Measurements from ENCODE around the gene SUSD1. TPM values are rescaled to one million over a fixed set of nuclear protein-coding genes. Genes with fewer than 3 reads are reported as not detected.
A peak's percentile ranks its signal among the peaks of the same experiment; 100 is the strongest.

SUSD1 gene
- total RNA-seq, 1 experiment from 2014 or later: 8.1 TPM

- no peak overlapping the region for H2BK20ac ChIP-seq (ENCODE audit: low read depth, low read length, poor library complexity, severe bottlenecking)
- no peak overlapping the region for H2AFZ ChIP-seq (ENCODE audit: low read length)
- H2BK15ac ChIP-seq (ENCODE audit: low read depth, low read length): no peak overlapping the region
- H3K4ac ChIP-seq (ENCODE audit: low read depth, low read length): no peak overlapping the region
- H3K14ac ChIP-seq (ENCODE audit: insufficient read depth, low read length): no peak overlapping the region
- H3K23me2 ChIP-seq (ENCODE audit: insufficient read length, low read depth, low read length, poor library complexity, severe bottlenecking): no peaks in the 10 kb centered on the region
- no peak overlapping the region for H3T11ph ChIP-seq (ENCODE audit: low read length)
- H3K79me1 ChIP-seq (ENCODE audit: insufficient read depth, low read depth, low read length, poor library complexity, severe bottlenecking): no peaks in the 10 kb centered on the region
- H2BK12ac ChIP-seq (ENCODE audit: insufficient read length, low read depth, low read length): no peak overlapping the region
- no peaks in the 10 kb centered on the region for H3K27me3 Mint-ChIP-seq (ENCODE audit: low read depth)
- no peak overlapping the region for H4K91ac ChIP-seq (ENCODE audit: insufficient read length, low read depth, low read length)
- peak overlapping the region; percentile 29 to 71 (median 45); a peak in 3 of 7 replicates for H3K27ac Mint-ChIP-seq
- no peak overlapping the region for H4K8ac ChIP-seq (replicated peaks; ENCODE audit: insufficient read length, low read depth, low read length)
- no peaks in the 10 kb centered on the region for H4K20me1 ChIP-seq (ENCODE audit: control insufficient read depth, insufficient read depth, insufficient read length)
- no peaks in the 10 kb centered on the region for H3K79me2 ChIP-seq (ENCODE audit: insufficient read depth, low read length)
- peaks cover 12 to 20% of the 10 kb centered on the region in 2 experiments for H3K4me1 Mint-ChIP-seq
- no peak overlapping the region for H3K27ac ChIP-seq (ENCODE audit: insufficient read length, low read depth, low read length)
- peak overlapping the region in 1 of 2 experiments; percentile 3; a peak in 1 of 5 replicates for H3K4me3 Mint-ChIP-seq
- H3K23ac ChIP-seq (ENCODE audit: insufficient read length, low read depth, low read length): no peak overlapping the region
- DNase-seq: peak; percentile 51
- H2BK5ac ChIP-seq (ENCODE audit: insufficient read length, low read length): no peak overlapping the region
- peaks cover 7 to 12% (median 12%) of the 10 kb centered on the region in 3 experiments; a peak in 6 of 7 replicates for H3K36me3 Mint-ChIP-seq (ENCODE audit: insufficient read depth in 1 of 3, low read depth in 3 of 3)
- no peaks in the 10 kb centered on the region for H3K9me3 ChIP-seq (ENCODE audit: control insufficient read depth, low read depth, low read length)
- H2BK120ac ChIP-seq (ENCODE audit: low read depth, low read length, poor library complexity, severe bottlenecking): no peak overlapping the region
- no peak overlapping the region for H3K9ac ChIP-seq (ENCODE audit: extremely low read depth, insufficient read length, low read length)
- H4K5ac ChIP-seq (ENCODE audit: insufficient read length, low read depth, low read length): no peak overlapping the region
- H3K18ac ChIP-seq (ENCODE audit: insufficient read length, low read depth, low read length): no peak overlapping the region
- no peak for TF ChIP-seq CTCF (conservative IDR thresholded peaks at IDR 0.05)
- H3K56ac ChIP-seq (ENCODE audit: insufficient read length, low read depth, low read length): no peak overlapping the region
- no peaks in the 10 kb centered on the region; the same call in 1 of the 2 replicates for H3K4me1 ChIP-seq (ENCODE audit: insufficient read depth, low read length)
- no peak overlapping the region for H3K4me2 ChIP-seq (ENCODE audit: insufficient read depth, insufficient read length, low read length)
- H2AK5ac ChIP-seq (ENCODE audit: insufficient read length, low read length): no peak overlapping the region
- peaks cover 8 to 9% of the 10 kb centered on the region in 2 experiments for H3K9me3 Mint-ChIP-seq
- no peaks in the 10 kb centered on the region for H3K27me3 ChIP-seq (ENCODE audit: insufficient read depth, low read length)
- WGBS (ENCODE audit: extremely low coverage, insufficient read length, low lambda C conversion rate): no CpG with 5 or more reads among the region's 14 CpGs
Observed at GRCh38 chr9:112065806-112066606, 109.1 kb downstream of the SUSD1 start.
